SH-SY5Y (cell line): ENCODE results near the gene JPH4.

Experiments used
- GATA2 ChIP-seq: IDR thresholded peaks from 2 replicates; pipeline ENCODE4 v1.6.1; 2011; ENCODE audit warnings: mild to moderate bottlenecking, low read depth, low read length
- GATA3 ChIP-seq: IDR thresholded peaks from 2 replicates; pipeline ENCODE4 v1.6.1; 2011; ENCODE audit warnings: low read depth, mild to moderate bottlenecking, low read length, moderate library complexity

DNA sequence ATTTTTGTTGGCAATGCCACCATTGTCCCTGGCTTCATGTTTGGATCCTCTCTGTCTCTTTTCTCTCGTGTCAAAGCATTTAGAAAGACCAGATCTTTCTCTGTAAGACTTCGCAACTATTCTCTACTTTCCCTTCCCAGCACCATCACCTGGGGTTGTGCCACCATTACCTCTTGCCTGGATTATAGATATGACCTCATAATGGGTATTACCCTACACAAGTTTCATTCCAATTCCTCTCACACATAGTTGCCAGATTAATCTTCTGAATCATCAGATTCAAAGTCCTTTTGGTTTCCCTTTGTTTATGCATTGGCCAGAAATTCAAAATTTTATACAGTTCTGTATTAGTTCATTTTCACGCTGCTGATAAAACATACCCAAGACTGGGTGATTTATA lies 30.4 kb upstream of the JPH4 start:
- TF ChIP-seq GATA2 = no peak
- TF ChIP-seq GATA3 = no peak
